ENCODE results near the gene FDXR. TPM values are rescaled to one million over a fixed set of nuclear protein-coding genes. Genes with fewer than 3 reads are reported as not detected.

Gene FDXR
- total and polyA plus RNA-seq, 9 of the 15 experiments (the other 6 are each of a cell fraction or from before 2014, with no cell fraction given), result 0.89 to 70.7 (median 30.9) TPM

DNA sequence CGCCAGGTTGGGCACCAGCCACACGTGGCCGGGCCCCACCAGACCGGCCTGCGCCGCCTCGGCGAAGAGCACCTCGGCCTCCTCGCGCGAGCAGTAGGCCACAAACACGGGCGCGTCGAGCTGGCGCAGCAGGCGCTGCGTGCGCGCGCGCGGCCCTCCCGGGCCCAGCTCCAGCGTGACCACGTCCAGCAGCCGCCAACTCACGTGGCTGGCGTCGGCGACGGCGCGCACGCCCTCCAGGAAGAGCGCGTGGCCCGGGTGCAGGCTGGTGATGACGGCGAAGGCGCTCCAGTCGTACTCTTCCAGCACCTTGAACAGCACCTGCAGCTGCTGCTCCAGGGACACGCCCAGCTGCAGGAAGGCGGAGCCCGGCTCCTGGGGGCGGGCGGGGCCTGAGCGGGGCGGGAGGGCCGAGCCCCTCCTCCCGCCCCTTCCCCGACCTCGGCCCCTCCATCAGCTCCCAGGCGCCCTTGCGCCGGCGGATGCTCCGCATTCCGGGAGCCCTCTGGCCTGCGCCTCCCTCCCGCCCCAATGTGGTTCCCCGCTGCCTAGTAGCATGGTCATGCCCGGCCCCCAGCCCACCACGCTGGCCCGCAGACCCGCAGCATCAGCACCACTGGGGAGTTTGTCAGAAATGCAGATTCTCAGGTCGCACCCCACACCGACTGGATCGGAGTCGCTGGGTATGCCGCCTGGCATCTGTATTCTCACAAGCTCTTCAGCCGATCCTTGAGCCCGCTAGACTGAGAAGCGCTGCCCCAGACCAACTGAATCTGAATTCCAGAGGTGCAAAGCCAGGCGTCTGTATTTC lies 20.4 kb downstream of the FDXR start (continued):
- TF ChIP-seq, protein P1, sequence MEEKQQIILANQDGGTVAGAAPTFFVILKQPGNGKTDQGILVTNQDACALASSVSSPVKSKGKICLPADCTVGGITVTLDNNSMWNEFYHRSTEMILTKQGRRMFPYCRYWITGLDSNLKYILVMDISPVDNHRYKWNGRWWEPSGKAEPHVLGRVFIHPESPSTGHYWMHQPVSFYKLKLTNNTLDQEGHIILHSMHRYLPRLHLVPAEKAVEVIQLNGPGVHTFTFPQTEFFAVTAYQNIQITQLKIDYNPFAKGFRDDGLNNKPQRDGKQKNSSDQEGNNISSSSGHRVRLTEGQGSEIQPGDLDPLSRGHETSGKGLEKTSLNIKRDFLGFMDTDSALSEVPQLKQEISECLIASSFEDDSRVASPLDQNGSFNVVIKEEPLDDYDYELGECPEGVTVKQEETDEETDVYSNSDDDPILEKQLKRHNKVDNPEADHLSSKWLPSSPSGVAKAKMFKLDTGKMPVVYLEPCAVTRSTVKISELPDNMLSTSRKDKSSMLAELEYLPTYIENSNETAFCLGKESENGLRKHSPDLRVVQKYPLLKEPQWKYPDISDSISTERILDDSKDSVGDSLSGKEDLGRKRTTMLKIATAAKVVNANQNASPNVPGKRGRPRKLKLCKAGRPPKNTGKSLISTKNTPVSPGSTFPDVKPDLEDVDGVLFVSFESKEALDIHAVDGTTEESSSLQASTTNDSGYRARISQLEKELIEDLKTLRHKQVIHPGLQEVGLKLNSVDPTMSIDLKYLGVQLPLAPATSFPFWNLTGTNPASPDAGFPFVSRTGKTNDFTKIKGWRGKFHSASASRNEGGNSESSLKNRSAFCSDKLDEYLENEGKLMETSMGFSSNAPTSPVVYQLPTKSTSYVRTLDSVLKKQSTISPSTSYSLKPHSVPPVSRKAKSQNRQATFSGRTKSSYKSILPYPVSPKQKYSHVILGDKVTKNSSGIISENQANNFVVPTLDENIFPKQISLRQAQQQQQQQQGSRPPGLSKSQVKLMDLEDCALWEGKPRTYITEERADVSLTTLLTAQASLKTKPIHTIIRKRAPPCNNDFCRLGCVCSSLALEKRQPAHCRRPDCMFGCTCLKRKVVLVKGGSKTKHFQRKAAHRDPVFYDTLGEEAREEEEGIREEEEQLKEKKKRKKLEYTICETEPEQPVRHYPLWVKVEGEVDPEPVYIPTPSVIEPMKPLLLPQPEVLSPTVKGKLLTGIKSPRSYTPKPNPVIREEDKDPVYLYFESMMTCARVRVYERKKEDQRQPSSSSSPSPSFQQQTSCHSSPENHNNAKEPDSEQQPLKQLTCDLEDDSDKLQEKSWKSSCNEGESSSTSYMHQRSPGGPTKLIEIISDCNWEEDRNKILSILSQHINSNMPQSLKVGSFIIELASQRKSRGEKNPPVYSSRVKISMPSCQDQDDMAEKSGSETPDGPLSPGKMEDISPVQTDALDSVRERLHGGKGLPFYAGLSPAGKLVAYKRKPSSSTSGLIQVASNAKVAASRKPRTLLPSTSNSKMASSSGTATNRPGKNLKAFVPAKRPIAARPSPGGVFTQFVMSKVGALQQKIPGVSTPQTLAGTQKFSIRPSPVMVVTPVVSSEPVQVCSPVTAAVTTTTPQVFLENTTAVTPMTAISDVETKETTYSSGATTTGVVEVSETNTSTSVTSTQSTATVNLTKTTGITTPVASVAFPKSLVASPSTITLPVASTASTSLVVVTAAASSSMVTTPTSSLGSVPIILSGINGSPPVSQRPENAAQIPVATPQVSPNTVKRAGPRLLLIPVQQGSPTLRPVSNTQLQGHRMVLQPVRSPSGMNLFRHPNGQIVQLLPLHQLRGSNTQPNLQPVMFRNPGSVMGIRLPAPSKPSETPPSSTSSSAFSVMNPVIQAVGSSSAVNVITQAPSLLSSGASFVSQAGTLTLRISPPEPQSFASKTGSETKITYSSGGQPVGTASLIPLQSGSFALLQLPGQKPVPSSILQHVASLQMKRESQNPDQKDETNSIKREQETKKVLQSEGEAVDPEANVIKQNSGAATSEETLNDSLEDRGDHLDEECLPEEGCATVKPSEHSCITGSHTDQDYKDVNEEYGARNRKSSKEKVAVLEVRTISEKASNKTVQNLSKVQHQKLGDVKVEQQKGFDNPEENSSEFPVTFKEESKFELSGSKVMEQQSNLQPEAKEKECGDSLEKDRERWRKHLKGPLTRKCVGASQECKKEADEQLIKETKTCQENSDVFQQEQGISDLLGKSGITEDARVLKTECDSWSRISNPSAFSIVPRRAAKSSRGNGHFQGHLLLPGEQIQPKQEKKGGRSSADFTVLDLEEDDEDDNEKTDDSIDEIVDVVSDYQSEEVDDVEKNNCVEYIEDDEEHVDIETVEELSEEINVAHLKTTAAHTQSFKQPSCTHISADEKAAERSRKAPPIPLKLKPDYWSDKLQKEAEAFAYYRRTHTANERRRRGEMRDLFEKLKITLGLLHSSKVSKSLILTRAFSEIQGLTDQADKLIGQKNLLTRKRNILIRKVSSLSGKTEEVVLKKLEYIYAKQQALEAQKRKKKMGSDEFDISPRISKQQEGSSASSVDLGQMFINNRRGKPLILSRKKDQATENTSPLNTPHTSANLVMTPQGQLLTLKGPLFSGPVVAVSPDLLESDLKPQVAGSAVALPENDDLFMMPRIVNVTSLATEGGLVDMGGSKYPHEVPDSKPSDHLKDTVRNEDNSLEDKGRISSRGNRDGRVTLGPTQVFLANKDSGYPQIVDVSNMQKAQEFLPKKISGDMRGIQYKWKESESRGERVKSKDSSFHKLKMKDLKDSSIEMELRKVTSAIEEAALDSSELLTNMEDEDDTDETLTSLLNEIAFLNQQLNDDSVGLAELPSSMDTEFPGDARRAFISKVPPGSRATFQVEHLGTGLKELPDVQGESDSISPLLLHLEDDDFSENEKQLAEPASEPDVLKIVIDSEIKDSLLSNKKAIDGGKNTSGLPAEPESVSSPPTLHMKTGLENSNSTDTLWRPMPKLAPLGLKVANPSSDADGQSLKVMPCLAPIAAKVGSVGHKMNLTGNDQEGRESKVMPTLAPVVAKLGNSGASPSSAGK (IDR thresholded peaks at IDR 0.05), result peak; percentile 88
- TF ChIP-seq CBX8 (IDR thresholded peaks at IDR 0.05; ENCODE audit: borderline replicate concordance, extremely low read depth, low read depth, low read length, poor library complexity, severe bottlenecking) (no peak), PCBP1 (IDR thresholded peaks at IDR 0.05; ENCODE audit: low read depth, low read length, poor library complexity, severe bottlenecking) (no peak), L3MBTL2 (IDR thresholded peaks at IDR 0.05) (peak; percentile 96), POLR2G (IDR thresholded peaks at IDR 0.05; ENCODE audit: low read depth, low read length) (peak; percentile 60), NR2C1 (IDR thresholded peaks at IDR 0.05) (no peak), NR2C1 (tag; IDR thresholded peaks at IDR 0.05) (no peak), ZNF551 (CRISPR knock-in tag; IDR thresholded peaks at IDR 0.05) (no peak), BCOR (IDR thresholded peaks at IDR 0.05) (no peak), ZNF766 (CRISPR knock-in tag; conservative IDR thresholded peaks at IDR 0.05) (no peak), KLF1 (tag; IDR thresholded peaks at IDR 0.05) (no peak), ZNF778 (CRISPR knock-in tag; IDR thresholded peaks at IDR 0.05) (no peak)
- TF ChIP-seq, protein P2, sequence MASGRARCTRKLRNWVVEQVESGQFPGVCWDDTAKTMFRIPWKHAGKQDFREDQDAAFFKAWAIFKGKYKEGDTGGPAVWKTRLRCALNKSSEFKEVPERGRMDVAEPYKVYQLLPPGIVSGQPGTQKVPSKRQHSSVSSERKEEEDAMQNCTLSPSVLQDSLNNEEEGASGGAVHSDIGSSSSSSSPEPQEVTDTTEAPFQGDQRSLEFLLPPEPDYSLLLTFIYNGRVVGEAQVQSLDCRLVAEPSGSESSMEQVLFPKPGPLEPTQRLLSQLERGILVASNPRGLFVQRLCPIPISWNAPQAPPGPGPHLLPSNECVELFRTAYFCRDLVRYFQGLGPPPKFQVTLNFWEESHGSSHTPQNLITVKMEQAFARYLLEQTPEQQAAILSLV (tag; IDR thresholded peaks at IDR 0.05), result no peak
- TF ChIP-seq, protein P3, sequence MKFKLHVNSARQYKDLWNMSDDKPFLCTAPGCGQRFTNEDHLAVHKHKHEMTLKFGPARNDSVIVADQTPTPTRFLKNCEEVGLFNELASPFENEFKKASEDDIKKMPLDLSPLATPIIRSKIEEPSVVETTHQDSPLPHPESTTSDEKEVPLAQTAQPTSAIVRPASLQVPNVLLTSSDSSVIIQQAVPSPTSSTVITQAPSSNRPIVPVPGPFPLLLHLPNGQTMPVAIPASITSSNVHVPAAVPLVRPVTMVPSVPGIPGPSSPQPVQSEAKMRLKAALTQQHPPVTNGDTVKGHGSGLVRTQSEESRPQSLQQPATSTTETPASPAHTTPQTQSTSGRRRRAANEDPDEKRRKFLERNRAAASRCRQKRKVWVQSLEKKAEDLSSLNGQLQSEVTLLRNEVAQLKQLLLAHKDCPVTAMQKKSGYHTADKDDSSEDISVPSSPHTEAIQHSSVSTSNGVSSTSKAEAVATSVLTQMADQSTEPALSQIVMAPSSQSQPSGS (CRISPR knock-in tag; IDR thresholded peaks at IDR 0.05), result peak; percentile 72; the same call in 1 of the 2 replicates
